ENCODE measurements around the gene PHAF1. TPM values are rescaled to one million over a fixed set of nuclear protein-coding genes. Genes with fewer than 3 reads are reported as not detected.
A peak's percentile ranks its signal among the peaks of the same experiment; 100 is the strongest.

Gene PHAF1
- total and polyA plus RNA-seq, 2 of the 13 experiments (the other 11 are each of a cell fraction or from before 2014, with no cell fraction given): 48.3 to 174 TPM

DNA sequence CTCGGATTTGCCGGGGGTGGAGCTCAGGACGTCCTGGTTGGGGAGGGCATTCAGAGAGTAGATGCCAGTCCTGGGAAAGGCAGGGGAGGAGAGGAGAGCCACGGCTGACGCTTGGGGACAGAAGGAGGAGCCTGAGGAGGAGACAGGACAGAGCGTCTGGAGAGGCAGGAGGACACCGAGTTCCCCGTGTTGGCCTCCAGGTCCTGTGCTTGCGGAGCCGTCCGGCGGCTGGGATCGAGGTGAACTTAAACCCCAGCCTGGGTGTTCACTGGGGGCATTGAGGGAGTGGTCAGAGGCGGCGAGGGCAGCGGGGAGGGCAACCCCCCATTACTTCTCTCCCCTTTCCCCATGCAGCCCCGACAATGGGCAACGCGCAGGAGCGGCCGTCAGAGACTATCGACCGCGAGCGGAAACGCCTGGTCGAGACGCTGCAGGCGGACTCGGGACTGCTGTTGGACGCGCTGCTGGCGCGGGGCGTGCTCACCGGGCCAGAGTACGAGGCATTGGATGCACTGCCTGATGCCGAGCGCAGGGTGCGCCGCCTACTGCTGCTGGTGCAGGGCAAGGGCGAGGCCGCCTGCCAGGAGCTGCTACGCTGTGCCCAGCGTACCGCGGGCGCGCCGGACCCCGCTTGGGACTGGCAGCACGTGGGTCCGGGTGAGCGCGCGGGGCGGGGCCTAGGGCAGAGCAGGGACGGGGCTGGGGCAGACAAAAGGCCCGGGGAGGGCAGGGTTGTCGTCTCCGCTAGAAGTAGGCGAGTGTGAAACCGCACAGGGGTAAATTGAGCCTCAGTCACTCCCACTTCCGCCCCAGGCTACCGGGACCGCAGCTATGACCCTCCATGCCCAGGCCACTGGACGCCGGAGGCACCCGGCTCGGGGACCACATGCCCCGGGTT is 64.3 kb downstream of the PHAF1 start (continued):
- peak; percentile 93; the same call in 1 of the 2 replicates for TF ChIP-seq HDAC2 (CRISPR knock-in tag; IDR thresholded peaks at IDR 0.05)
- TF ChIP-seq HIVEP1 (CRISPR knock-in tag; IDR thresholded peaks at IDR 0.05): peak; percentile 71; the same call in 1 of the 2 replicates
- TF ChIP-seq SNAI1 (CRISPR knock-in tag; IDR thresholded peaks at IDR 0.05; ENCODE audit: borderline replicate concordance): no peak
- TF ChIP-seq ZNF749 (CRISPR knock-in tag; IDR thresholded peaks at IDR 0.05; ENCODE audit: borderline replicate concordance): peak; percentile 84; the same call in 1 of the 2 replicates
- no peak for TF ChIP-seq PRPF4 (IDR thresholded peaks at IDR 0.05; ENCODE audit: low read depth, low read length, poor library complexity, severe bottlenecking)
- TF ChIP-seq, protein P1, sequence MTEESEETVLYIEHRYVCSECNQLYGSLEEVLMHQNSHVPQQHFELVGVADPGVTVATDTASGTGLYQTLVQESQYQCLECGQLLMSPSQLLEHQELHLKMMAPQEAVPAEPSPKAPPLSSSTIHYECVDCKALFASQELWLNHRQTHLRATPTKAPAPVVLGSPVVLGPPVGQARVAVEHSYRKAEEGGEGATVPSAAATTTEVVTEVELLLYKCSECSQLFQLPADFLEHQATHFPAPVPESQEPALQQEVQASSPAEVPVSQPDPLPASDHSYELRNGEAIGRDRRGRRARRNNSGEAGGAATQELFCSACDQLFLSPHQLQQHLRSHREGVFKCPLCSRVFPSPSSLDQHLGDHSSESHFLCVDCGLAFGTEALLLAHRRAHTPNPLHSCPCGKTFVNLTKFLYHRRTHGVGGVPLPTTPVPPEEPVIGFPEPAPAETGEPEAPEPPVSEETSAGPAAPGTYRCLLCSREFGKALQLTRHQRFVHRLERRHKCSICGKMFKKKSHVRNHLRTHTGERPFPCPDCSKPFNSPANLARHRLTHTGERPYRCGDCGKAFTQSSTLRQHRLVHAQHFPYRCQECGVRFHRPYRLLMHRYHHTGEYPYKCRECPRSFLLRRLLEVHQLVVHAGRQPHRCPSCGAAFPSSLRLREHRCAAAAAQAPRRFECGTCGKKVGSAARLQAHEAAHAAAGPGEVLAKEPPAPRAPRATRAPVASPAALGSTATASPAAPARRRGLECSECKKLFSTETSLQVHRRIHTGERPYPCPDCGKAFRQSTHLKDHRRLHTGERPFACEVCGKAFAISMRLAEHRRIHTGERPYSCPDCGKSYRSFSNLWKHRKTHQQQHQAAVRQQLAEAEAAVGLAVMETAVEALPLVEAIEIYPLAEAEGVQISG (CRISPR knock-in tag; IDR thresholded peaks at IDR 0.05): peak; percentile 87; the same call in 1 of the 2 replicates
- TF ChIP-seq POLR2AphosphoS5 (IDR thresholded peaks at IDR 0.05; ENCODE audit: low read depth, low read length): peak; percentile 58
- TF ChIP-seq, protein P2, sequence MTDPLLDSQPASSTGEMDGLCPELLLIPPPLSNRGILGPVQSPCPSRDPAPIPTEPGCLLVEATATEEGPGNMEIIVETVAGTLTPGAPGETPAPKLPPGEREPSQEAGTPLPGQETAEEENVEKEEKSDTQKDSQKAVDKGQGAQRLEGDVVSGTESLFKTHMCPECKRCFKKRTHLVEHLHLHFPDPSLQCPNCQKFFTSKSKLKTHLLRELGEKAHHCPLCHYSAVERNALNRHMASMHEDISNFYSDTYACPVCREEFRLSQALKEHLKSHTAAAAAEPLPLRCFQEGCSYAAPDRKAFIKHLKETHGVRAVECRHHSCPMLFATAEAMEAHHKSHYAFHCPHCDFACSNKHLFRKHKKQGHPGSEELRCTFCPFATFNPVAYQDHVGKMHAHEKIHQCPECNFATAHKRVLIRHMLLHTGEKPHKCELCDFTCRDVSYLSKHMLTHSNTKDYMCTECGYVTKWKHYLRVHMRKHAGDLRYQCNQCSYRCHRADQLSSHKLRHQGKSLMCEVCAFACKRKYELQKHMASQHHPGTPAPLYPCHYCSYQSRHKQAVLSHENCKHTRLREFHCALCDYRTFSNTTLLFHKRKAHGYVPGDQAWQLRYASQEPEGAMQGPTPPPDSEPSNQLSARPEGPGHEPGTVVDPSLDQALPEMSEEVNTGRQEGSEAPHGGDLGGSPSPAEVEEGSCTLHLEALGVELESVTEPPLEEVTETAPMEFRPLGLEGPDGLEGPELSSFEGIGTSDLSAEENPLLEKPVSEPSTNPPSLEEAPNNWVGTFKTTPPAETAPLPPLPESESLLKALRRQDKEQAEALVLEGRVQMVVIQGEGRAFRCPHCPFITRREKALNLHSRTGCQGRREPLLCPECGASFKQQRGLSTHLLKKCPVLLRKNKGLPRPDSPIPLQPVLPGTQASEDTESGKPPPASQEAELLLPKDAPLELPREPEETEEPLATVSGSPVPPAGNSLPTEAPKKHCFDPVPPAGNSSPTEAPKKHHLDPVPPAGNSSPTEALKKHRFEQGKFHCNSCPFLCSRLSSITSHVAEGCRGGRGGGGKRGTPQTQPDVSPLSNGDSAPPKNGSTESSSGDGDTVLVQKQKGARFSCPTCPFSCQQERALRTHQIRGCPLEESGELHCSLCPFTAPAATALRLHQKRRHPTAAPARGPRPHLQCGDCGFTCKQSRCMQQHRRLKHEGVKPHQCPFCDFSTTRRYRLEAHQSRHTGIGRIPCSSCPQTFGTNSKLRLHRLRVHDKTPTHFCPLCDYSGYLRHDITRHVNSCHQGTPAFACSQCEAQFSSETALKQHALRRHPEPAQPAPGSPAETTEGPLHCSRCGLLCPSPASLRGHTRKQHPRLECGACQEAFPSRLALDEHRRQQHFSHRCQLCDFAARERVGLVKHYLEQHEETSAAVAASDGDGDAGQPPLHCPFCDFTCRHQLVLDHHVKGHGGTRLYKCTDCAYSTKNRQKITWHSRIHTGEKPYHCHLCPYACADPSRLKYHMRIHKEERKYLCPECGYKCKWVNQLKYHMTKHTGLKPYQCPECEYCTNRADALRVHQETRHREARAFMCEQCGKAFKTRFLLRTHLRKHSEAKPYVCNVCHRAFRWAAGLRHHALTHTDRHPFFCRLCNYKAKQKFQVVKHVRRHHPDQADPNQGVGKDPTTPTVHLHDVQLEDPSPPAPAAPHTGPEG (CRISPR knock-in tag; IDR thresholded peaks at IDR 0.05): peak; percentile 60; the same call in 1 of the 2 replicates
- TF ChIP-seq REPIN1 (CRISPR knock-in tag; IDR thresholded peaks at IDR 0.05; ENCODE audit: borderline replicate concordance, low read depth): peak; percentile 88
- TF ChIP-seq, protein P3, sequence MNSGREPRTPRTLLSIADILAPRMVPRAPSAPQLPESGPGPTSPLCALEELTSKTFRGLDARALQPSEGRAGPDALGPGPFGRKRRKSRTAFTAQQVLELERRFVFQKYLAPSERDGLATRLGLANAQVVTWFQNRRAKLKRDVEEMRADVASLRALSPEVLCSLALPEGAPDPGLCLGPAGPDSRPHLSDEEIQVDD (CRISPR knock-in tag; IDR thresholded peaks at IDR 0.05; ENCODE audit: borderline replicate concordance): peak; percentile 75
- TF ChIP-seq LCORL (IDR thresholded peaks at IDR 0.05): no peak
- TF ChIP-seq LCORL (CRISPR knock-in tag; IDR thresholded peaks at IDR 0.05): peak; percentile 93
- TF ChIP-seq ARID2 (CRISPR knock-in tag; IDR thresholded peaks at IDR 0.05; ENCODE audit: borderline replicate concordance): peak; percentile 98
- no peak for TF ChIP-seq U2AF2 (IDR thresholded peaks at IDR 0.05; ENCODE audit: low read depth, low read length)
- peak; percentile 78; the same call in 1 of the 2 replicates for TF ChIP-seq HES4 (CRISPR knock-in tag; IDR thresholded peaks at IDR 0.05; ENCODE audit: borderline replicate concordance)

All from HepG2 (cell line).